ENCODE results near the gene CCT7. TPM values are rescaled to one million over a fixed set of nuclear protein-coding genes. Genes with fewer than 3 reads are reported as not detected.

CCT7 gene
- total RNA-seq, 2 donors from 2014 or later = 347 to 391 TPM

DNA sequence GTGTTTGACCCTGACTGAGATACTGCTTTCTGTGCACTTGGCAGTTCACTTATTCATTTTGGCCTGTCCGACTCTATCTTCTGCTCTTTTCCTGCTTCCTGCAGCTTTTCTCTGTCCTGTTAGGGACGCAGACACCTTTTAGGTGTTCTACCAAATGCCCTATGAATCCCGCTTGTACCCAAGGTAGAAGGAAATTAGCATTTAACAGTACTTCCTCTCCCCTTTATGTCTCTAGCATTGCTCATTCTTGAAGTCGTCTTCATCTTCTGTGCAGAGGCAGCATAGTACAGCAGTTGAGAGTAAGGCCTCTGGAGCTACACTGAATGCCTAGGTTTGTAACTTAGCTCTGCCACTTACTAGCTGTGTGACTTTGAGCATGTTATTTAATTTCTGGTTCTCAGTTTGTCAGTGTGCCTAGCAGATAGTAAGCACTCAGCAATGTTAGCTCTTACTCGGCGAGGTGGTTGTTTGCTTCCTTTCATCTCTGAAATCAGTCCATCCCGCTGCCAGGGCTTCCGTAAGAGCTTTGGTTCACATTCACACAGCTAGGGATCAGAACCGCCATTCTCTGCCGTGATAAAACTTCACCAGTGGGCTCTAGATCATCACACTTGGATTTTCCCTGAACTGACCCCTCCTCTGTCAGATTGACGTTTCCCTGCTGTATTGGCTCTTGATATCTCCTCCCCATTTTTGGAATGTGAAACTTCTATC is 1.4 kb downstream of the CCT7 start:
- Histone ChIP-seq H3K9me3 (ENCODE audit: control insufficient read depth, low read length) (no peaks in the 10 kb centered on the region), H3K9ac (ENCODE audit: extremely low read depth, low read length, poor library complexity, severe bottlenecking) (peak overlapping the region; percentile 95), H3K27ac (ENCODE audit: low read depth, low read length) (no peak overlapping the region), H3K36me3 (ENCODE audit: control insufficient read depth, insufficient read depth, low read length) (peaks cover 24% of the 10 kb centered on the region), H3K4me1 (ENCODE audit: control insufficient read depth, insufficient read depth, low read length) (no peaks in the 10 kb centered on the region), H3K27me3 (ENCODE audit: control insufficient read depth, insufficient read depth, low read length, poor library complexity, severe bottlenecking) (no peaks in the 10 kb centered on the region), H3K4me3 (ENCODE audit: low read length) (peak overlapping the region; percentile 98)
- TF ChIP-seq, protein P1, sequence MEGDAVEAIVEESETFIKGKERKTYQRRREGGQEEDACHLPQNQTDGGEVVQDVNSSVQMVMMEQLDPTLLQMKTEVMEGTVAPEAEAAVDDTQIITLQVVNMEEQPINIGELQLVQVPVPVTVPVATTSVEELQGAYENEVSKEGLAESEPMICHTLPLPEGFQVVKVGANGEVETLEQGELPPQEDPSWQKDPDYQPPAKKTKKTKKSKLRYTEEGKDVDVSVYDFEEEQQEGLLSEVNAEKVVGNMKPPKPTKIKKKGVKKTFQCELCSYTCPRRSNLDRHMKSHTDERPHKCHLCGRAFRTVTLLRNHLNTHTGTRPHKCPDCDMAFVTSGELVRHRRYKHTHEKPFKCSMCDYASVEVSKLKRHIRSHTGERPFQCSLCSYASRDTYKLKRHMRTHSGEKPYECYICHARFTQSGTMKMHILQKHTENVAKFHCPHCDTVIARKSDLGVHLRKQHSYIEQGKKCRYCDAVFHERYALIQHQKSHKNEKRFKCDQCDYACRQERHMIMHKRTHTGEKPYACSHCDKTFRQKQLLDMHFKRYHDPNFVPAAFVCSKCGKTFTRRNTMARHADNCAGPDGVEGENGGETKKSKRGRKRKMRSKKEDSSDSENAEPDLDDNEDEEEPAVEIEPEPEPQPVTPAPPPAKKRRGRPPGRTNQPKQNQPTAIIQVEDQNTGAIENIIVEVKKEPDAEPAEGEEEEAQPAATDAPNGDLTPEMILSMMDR (conservative IDR thresholded peaks at IDR 0.05) = no peak
- DNase-seq = peak; percentile 9
- Mint-ChIP-seq H3K4me1 (peaks cover 22% of the 10 kb centered on the region), H3K9me3 (no peaks in the 10 kb centered on the region), H3K4me3 (peak overlapping the region; percentile 97), H3K36me3 (ENCODE audit: low read depth) (peaks cover 7% of the 10 kb centered on the region), H3K27me3 (ENCODE audit: insufficient read depth) (no peaks in the 10 kb centered on the region), H3K27ac (peak overlapping the region; percentile 96)
- WGBS, 2 experiments (ENCODE audit: insufficient coverage in 1 of 2, insufficient read length in 1 of 2) = 76 to 82% methylated on average over 11 of the region's 11 CpGs

DNA sequence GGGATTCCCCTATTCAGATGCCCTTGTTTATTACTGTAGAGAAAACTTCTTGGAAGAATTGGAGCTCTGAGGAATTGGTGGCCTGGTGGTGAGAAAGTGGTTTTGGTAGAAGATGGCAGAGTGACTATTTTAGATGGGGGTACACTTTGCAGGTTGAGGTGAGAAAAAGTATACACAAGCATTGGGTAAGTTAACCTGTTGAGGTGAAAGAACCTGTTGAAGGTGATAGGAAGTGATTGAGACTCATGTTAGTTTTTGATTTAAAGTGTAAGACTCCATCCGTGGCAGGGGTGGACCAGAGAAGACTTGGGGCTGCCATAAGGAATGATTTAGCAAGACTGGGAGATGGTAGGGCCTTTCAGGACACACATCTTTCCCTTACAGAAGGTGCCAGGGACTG is 3.1 kb downstream of the CCT7 start:
- Mint-ChIP-seq H3K27ac (peak overlapping the region; percentile 2), H3K9me3 (no peaks in the 10 kb centered on the region), H3K4me3 (no peak overlapping the region), H3K27me3 (ENCODE audit: insufficient read depth) (no peaks in the 10 kb centered on the region), H3K36me3 (ENCODE audit: low read depth) (peaks cover 19% of the 10 kb centered on the region), H3K4me1 (peaks cover 22% of the 10 kb centered on the region)
- H3K27me3 ChIP-seq (ENCODE audit: control insufficient read depth, insufficient read depth, low read length, poor library complexity, severe bottlenecking) = no peaks in the 10 kb centered on the region
- H3K4me1 ChIP-seq (ENCODE audit: control insufficient read depth, insufficient read depth, low read length) = no peaks in the 10 kb centered on the region
- peaks cover 35% of the 10 kb centered on the region for H3K36me3 ChIP-seq (ENCODE audit: control insufficient read depth, insufficient read depth, low read length)
- no peaks in the 10 kb centered on the region for H3K9me3 ChIP-seq (ENCODE audit: control insufficient read depth, low read length)
- TF ChIP-seq, protein P1 (conservative IDR thresholded peaks at IDR 0.05) = no peak
- WGBS, 2 experiments (ENCODE audit: insufficient coverage in 1 of 2, insufficient read length in 1 of 2) = 88 to 100% methylated on average over 1 of the region's 1 CpG
- H3K4me3 ChIP-seq (ENCODE audit: low read length) = no peak overlapping the region
- no peak overlapping the region for H3K9ac ChIP-seq (ENCODE audit: extremely low read depth, low read length, poor library complexity, severe bottlenecking)
- no peak overlapping the region for H3K27ac ChIP-seq (ENCODE audit: low read depth, low read length)
- DNase-seq = no peak

GRCh38 chr2:73238149-73238548 is 4.0 kb downstream of the CCT7 start:
- 63 to 83% methylated on average over 3 of the region's 3 CpGs for WGBS, 2 experiments (ENCODE audit: insufficient coverage in 1 of 2, insufficient read length in 1 of 2)
- H3K9me3 ChIP-seq (ENCODE audit: control insufficient read depth, low read length) = no peaks in the 10 kb centered on the region
- H3K27ac Mint-ChIP-seq = peak overlapping the region; percentile 90
- no peak overlapping the region for H3K9ac ChIP-seq (ENCODE audit: extremely low read depth, low read length, poor library complexity, severe bottlenecking)
- DNase-seq = no peak
- no peaks in the 10 kb centered on the region for H3K9me3 Mint-ChIP-seq
- no peak overlapping the region for H3K4me3 Mint-ChIP-seq
- H3K36me3 ChIP-seq (ENCODE audit: control insufficient read depth, insufficient read depth, low read length) = peaks cover 45% of the 10 kb centered on the region
- H3K4me1 Mint-ChIP-seq = peaks cover 23% of the 10 kb centered on the region
- H3K4me3 ChIP-seq (ENCODE audit: low read length) = no peak overlapping the region
- TF ChIP-seq, protein P1 (conservative IDR thresholded peaks at IDR 0.05) = no peak
- no peaks in the 10 kb centered on the region for H3K27me3 ChIP-seq (ENCODE audit: control insufficient read depth, insufficient read depth, low read length, poor library complexity, severe bottlenecking)
- H3K4me1 ChIP-seq (ENCODE audit: control insufficient read depth, insufficient read depth, low read length) = peaks cover 2% of the 10 kb centered on the region
- no peaks in the 10 kb centered on the region for H3K27me3 Mint-ChIP-seq (ENCODE audit: insufficient read depth)
- no peak overlapping the region for H3K27ac ChIP-seq (ENCODE audit: low read depth, low read length)
- H3K36me3 Mint-ChIP-seq (ENCODE audit: low read depth) = peaks cover 25% of the 10 kb centered on the region

All from endodermal cell (in vitro differentiated cells).